HepG2 (cell line): ENCODE results near the gene HS3ST3B1. TPM values are rescaled to one million over a fixed set of nuclear protein-coding genes. Genes with fewer than 3 reads are reported as not detected.

Experiments used
- ATAC-seq: fragments of 200-7000 bp; cut with Tn5 transposase; 3 replicates; pipeline ENCODE4 v1.9.1; 2020; ENCODE audit warnings: mild to moderate bottlenecking, moderate library complexity
- BruUV-seq: library from RNA; stranded (reverse); fragments of 400-500 nt; replicated peaks from 2 replicates; lab custom pipeline; 2021; lab: Mats Ljungman, UMichigan
- CTCF ChIA-PET: fragments of 300-600 bp; formaldehyde crosslinking; extraction: SDS; loops from one replicate; lab custom pipeline; 2021; ENCODE audit warnings: low total read pairs, inconsistent platforms, low intra/inter-chr PET ratio; lab: Yijun Ruan, JAX
- POLR2A ChIA-PET: fragments of 350-600 bp; sonication (Branson Sonifier 250); formaldehyde crosslinking; loops from one replicate; lab custom pipeline; 2020; ENCODE audit warnings: antibody characterized with exemption, inconsistent platforms; lab: Yijun Ruan, JAX
- DNase-seq: peaks from one replicate; pipeline ENCODE4 v3.0.0-alpha.2; 2015; ENCODE audit warnings: low spot score
- FAIRE-seq: peaks from 3 replicates; lab custom pipeline; 2011; peaks lifted over from hg19 to GRCh38; lab: Jason Lieb, UNC
- H2AFZ ChIP-seq: one replicate; pipeline ENCODE4 v1.6.1; 2011; ENCODE audit warnings: low read length, inconsistent platforms
- H3K27ac ChIP-seq: fragments of 300-600 bp; 3 replicates; pipeline ENCODE4 v1.8.0; 2011; ENCODE audit warnings: mixed run types, mild to moderate bottlenecking, mixed read lengths, low read length, inconsistent platforms; ENCODE audit not compliant: insufficient read depth; ENCODE audit errors: extremely low read length
- H3K27me3 ChIP-seq, 2 experiments: fragments of 200-600 bp in 1 of 2; 2 replicates in 1 of 2; 3 replicates in 1 of 2; pipeline versions ENCODE4 v1.6.0 to v1.8.0; 2011; ENCODE audit warnings: low read length in 2 of 2, mild to moderate bottlenecking in 2 of 2, moderate library complexity in 2 of 2, inconsistent platforms in 1 of 2; ENCODE audit not compliant: insufficient read depth in 2 of 2, control insufficient read depth in 1 of 2
- H3K36me3 ChIP-seq, 2 experiments: fragments of 200-600 bp in 1 of 2; replicated peaks in 1 of 2; 2 replicates in 1 of 2; 3 replicates in 1 of 2; pipeline versions ENCODE4 v1.5.1 to v1.8.0; 2011; ENCODE audit warnings: low read length in 2 of 2, inconsistent platforms in 1 of 2; ENCODE audit not compliant: insufficient read depth in 2 of 2, control insufficient read depth in 1 of 2
- H3K4me1 ChIP-seq: 2 replicates; pipeline ENCODE4 v1.5.1; 2012; ENCODE audit warnings: low read length, inconsistent platforms; ENCODE audit not compliant: insufficient read depth
- H3K4me2 ChIP-seq: 2 replicates; pipeline ENCODE4 v1.6.0; 2011; ENCODE audit warnings: low read depth, low read length, inconsistent platforms
- H3K4me3 ChIP-seq, 3 experiments: fragments of 200-600 bp in 1 of 3; sonication (generic), shearing (Covaris generic) in 1 of 3; replicated peaks in 1 of 3; 2 replicates each; pipeline ENCODE4 v1.5.1; 2011 to 2016; ENCODE audit warnings: low read length in 3 of 3, inconsistent platforms in 2 of 3, low read depth in 2 of 3, mild to moderate bottlenecking in 2 of 3, control low read depth in 1 of 3, mixed read lengths in 1 of 3; ENCODE audit not compliant: insufficient read depth in 1 of 3
- H3K79me2 ChIP-seq: one replicate; pipeline ENCODE4 v1.6.1; 2011; ENCODE audit warnings: low read length, inconsistent platforms; ENCODE audit not compliant: insufficient read depth
- H3K9ac ChIP-seq: 2 replicates; pipeline ENCODE4 v1.6.0; 2011; ENCODE audit warnings: mild to moderate bottlenecking, low read depth, low read length, inconsistent platforms; ENCODE audit not compliant: insufficient read depth
- H3K9me3 ChIP-seq: 2 replicates; pipeline ENCODE4 v1.5.1; 2012; ENCODE audit warnings: mild to moderate bottlenecking, low read length
- H4K20me1 ChIP-seq: 2 replicates; pipeline ENCODE4 v1.6.0; 2011; ENCODE audit warnings: inconsistent platforms, mild to moderate bottlenecking, low read length, moderate library complexity; ENCODE audit not compliant: insufficient read depth
- CEBPG ChIP-seq: IDR thresholded peaks from 2 replicates; pipeline ENCODE4 v1.6.1; 2016
- IKZF4 ChIP-seq: sonication (generic); formaldehyde crosslinking; IDR thresholded peaks from 2 replicates; pipeline ENCODE4 v1.5.1; 2020; ENCODE audit warnings: borderline replicate concordance, mild to moderate bottlenecking, low read depth, missing genetic modification reagents; ENCODE audit errors: not compliant biosample characterization
- KAT8 ChIP-seq: IDR thresholded peaks from 2 replicates; pipeline ENCODE4 v1.6.1; 2016; ENCODE audit warnings: missing genetic modification reagents, missing compliant biosample characterization
- MED8 ChIP-seq: sonication (generic); formaldehyde crosslinking; IDR thresholded peaks from 2 replicates; pipeline ENCODE4 v1.8.1; 2023; ENCODE audit warnings: mild to moderate bottlenecking, missing genetic modification reagents; ENCODE audit not compliant: insufficient replicate concordance
- NR2F1 ChIP-seq, 2 experiments: fragments of 450-650 bp in 1 of 2; formaldehyde crosslinking in 1 of 2; IDR thresholded peaks; 2 replicates each; pipeline versions ENCODE4 v1.5.0 to v1.6.1; 2016 to 2020; ENCODE audit warnings: mild to moderate bottlenecking in 1 of 2, missing compliant biosample characterization in 1 of 2, missing genetic modification reagents in 1 of 2, moderate library complexity in 1 of 2
- PRPF4 ChIP-seq: fragments of 200-400 bp; formaldehyde crosslinking; IDR thresholded peaks from 2 replicates; pipeline ENCODE4 v1.6.1; 2016; ENCODE audit warnings: low read length, low read depth; ENCODE audit not compliant: poor library complexity, severe bottlenecking
- RORA ChIP-seq: sonication (generic); formaldehyde crosslinking; IDR thresholded peaks from 2 replicates; pipeline ENCODE4 v1.5.0; 2020; ENCODE audit warnings: mild to moderate bottlenecking, missing genetic modification reagents, moderate library complexity
- SP140L ChIP-seq: sonication (generic); formaldehyde crosslinking; IDR thresholded peaks from 2 replicates; pipeline ENCODE4 v1.4.0; 2020; ENCODE audit warnings: missing genetic modification reagents, borderline replicate concordance
- ZNF75D ChIP-seq: sonication (generic); formaldehyde crosslinking; IDR thresholded peaks from 2 replicates; pipeline ENCODE4 v1.8.1; 2023; ENCODE audit warnings: missing genetic modification reagents, mild to moderate bottlenecking, borderline replicate concordance
- WGBS: methylation state at CpG from one replicate; pipeline ENCODE4 v1.1.6; 2017; ENCODE audit warnings: low lambda C conversion rate; 5-methylcytosine and 5-hydroxymethylcytosine counted together
- in situ Hi-C: cut with HindIII; loops from 2 replicates; pipeline ENCODE4 v1.10.0; 2017; ENCODE audit warnings: low pct_unique_long_range_greater_than_20kb; ENCODE audit not compliant: extremely low pct_ligation_motif_present
- intact Hi-C: fragments of 100-400 bp; cut with micrococcal nuclease; formaldehyde crosslinking; loops from one replicate; pipeline ENCODE4 v1.10.0; 2022; ENCODE audit not compliant: unreplicated experiment
- polyA plus RNA-seq, 8 experiments: library from polyadenylated mRNA; depleted of rRNA in 3 of 8; stranded (reverse) in 7 of 8; unstranded in 1 of 8; fragments of >200 nt; fragmentation: Illumina TruSeq in 4 of 8; extraction: Trizol in 4 of 8; gene quantifications; 2 replicates each; pipeline versions ENCODE4 v1.2.1 to v1.2.3, GENCODE V29; 2011 to 2016; ENCODE audit warnings: low read depth in 4 of 8, missing spikeins in 1 of 8, mixed read lengths in 1 of 8; ENCODE audit not compliant: insufficient read depth in 1 of 8
- total RNA-seq, 5 experiments: library from RNA; depleted of rRNA; stranded (reverse); fragments of >200 nt; fragmentation: Illumina TruSeq; extraction: Trizol; gene quantifications; 2 replicates each; pipeline ENCODE4 v1.2.3, GENCODE V29; 2016; ENCODE audit warnings: low read depth in 1 of 5
- TF ChIP-seq, protein P1 (sequence below): sonication (generic); formaldehyde crosslinking; IDR thresholded peaks from 2 replicates; pipeline ENCODE4 v1.4.0; 2020; ENCODE audit warnings: missing genetic modification reagents, borderline replicate concordance

The HS3ST3B1 gene
- total and polyA plus RNA-seq, 2 of the 13 experiments (the other 11 are each of a cell fraction or from before 2014, with no cell fraction given), result 15.7 to 39.5 TPM

DNA sequence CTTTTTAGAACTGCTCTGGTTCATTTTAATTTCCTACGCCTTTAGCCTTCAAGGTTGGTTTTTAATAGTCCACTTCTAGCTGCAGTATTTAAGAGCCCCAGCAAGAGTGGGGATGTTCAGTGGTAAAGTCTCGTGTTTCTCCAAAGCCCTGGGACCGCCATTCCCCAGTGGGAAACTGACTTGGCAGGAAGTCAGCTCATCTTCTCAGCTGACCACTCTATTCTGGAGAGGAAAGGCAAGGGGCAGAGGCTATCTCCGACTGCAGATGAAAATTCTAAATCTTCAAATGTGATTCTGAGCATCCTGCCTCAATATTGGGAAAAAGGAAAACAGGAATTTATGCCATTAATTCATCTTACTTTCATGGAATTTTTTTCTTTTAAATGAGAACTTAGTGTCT, 35.5 kb downstream of the HS3ST3B1 start:
- intact Hi-C loops, result no loop called here
- ChIA-PET POLR2A (interaction anchor here (1.5 kb wide), 1 partner anchor 27 kb away, joined by 3 read pairs; no protein-coding TSS in a partner anchor), CTCF (no interaction called here)
- no peak overlapping the region for H3K4me2 ChIP-seq
- H3K4me1 ChIP-seq, result peaks cover 74% of the 10 kb centered on the region
- no peak overlapping the region for H3K27ac ChIP-seq
- no peak overlapping the region for H3K9ac ChIP-seq
- peaks cover 96% of the 10 kb centered on the region for H3K79me2 ChIP-seq
- no TSS peak for BruUV-seq
- peaks cover 6 to 28% of the 10 kb centered on the region in 2 experiments; a peak in 4 of 5 replicates for H3K36me3 ChIP-seq
- FAIRE-seq, result no peak
- H3K27me3 ChIP-seq, result no peaks in the 10 kb centered on the region
- H2AFZ ChIP-seq, result no peak overlapping the region
- no peaks in the 10 kb centered on the region for H3K9me3 ChIP-seq
- WGBS, result 97% methylated on average over 4 of the region's 4 CpGs
- no peak for DNase-seq
- ATAC-seq, result no peak
- no peak overlapping the region for H3K4me3 ChIP-seq
- peaks cover 6% of the 10 kb centered on the region; the same call in 1 of the 2 replicates for H4K20me1 ChIP-seq
- in situ Hi-C loops, result no loop called here
- TF ChIP-seq SP140L (CRISPR knock-in tag), result no peak
- no peak for TF ChIP-seq IKZF4
- no peak for TF ChIP-seq MED8 (CRISPR knock-in tag)
- TF ChIP-seq NR2F1 (CRISPR knock-in tag; IDR thresholded peaks at IDR 0.05), result no peak
- TF ChIP-seq, protein P1, sequence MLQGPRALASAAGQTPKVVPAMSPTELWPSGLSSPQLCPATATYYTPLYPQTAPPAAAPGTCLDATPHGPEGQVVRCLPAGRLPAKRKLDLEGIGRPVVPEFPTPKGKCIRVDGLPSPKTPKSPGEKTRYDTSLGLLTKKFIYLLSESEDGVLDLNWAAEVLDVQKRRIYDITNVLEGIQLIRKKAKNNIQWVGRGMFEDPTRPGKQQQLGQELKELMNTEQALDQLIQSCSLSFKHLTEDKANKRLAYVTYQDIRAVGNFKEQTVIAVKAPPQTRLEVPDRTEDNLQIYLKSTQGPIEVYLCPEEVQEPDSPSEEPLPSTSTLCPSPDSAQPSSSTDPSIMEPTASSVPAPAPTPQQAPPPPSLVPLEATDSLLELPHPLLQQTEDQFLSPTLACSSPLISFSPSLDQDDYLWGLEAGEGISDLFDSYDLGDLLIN (CRISPR knock-in tag), result no peak
- TF ChIP-seq KAT8 (CRISPR knock-in tag), result no peak
- TF ChIP-seq RORA (CRISPR knock-in tag), result no peak
- TF ChIP-seq ZNF75D, result no peak
- TF ChIP-seq CEBPG (CRISPR knock-in tag), result no peak
- no peak for TF ChIP-seq PRPF4
- TF ChIP-seq, all 625 proteins: peak for 0
